Upper lobe of left lung (tissue), 4 donors: ENCODE results near the gene ACBD6.

Experiments
- CTCF ChIP-seq, 6 experiments: fragments of 450-650 bp in 4 of 6; fragments of 200-600 bp in 2 of 6; sonication (generic) in 2 of 6; IDR thresholded peaks; one replicate each; pipeline ENCODE4 v1.5.1; 2016 to 2019; ENCODE audit warnings: antibody characterized with exemption in 6 of 6
- EP300 ChIP-seq, 4 donors: sonication (generic); formaldehyde crosslinking; IDR thresholded peaks; one replicate each; pipeline ENCODE4 v1.5.1; 2017; ENCODE audit warnings: antibody characterized with exemption in 4 of 4, control low read depth in 2 of 4
- POLR2A ChIP-seq, 4 donors: fragments of 450-650 bp; IDR thresholded peaks; one replicate each; pipeline ENCODE4 v1.5.1; 2016 to 2017; ENCODE audit warnings: antibody characterized with exemption in 4 of 4, mild to moderate bottlenecking in 2 of 4
- POLR2AphosphoS5 ChIP-seq, 2 donors: sonication (generic); formaldehyde crosslinking; IDR thresholded peaks; one replicate each; pipeline ENCODE4 v1.5.1; 2017; ENCODE audit warnings: antibody characterized with exemption in 2 of 2

GRCh38 chr1:180280617-180281016 is 221.8 kb downstream of the ACBD6 start:
- TF ChIP-seq CTCF (IDR thresholded peaks at IDR 0.05) (no peak), POLR2A (IDR thresholded peaks at IDR 0.05) (no peak), POLR2AphosphoS5 (IDR thresholded peaks at IDR 0.05) (no peak), EP300 (IDR thresholded peaks at IDR 0.05) (no peak)
